ENCODE measurements around the gene LARGE1. TPM values are rescaled to one million over a fixed set of nuclear protein-coding genes. Genes with fewer than 3 reads are reported as not detected.

The LARGE1 gene
- total and polyA plus RNA-seq, 2 of the 8 experiments (the other 6 are each of a cell fraction or from before 2014, with no cell fraction given) = 43.7 to 83.0 TPM

DNA sequence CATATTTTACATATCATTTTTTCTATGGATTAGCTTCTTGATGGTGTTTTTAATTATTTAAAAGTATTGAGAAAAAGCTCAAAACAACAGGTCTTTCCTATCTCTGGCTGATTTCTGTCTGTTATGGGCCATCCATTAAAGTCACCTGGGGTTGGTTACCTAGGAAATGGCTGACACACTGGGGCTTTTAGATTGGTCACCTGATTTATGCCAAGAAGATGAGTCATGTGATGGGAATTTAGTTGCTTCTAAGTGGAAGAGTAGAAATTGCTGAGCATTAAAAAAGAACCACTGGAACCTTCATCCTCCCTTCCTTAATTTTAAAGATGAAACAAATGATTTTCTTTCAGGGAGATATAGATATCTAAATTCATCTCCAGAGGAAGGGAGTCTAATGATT lies 48.8 kb upstream of the LARGE1 start:
- CTCF ChIA-PET (ENCODE audit: partially characterized antibody) = no interaction called here
- POLR2A ChIA-PET (ENCODE audit: partially characterized antibody) = interaction anchor here (0.6 kb wide), 1 partner anchor 684 kb away, joined by 5 read pairs; no protein-coding TSS in a partner anchor

More for the DNA sequence above, 48.8 kb upstream of the LARGE1 start:
- no peak overlapping the region for H3K27ac ChIP-seq (ENCODE audit: low read depth, low read length)
- no peaks in the 10 kb centered on the region for H3K79me1 ChIP-seq (ENCODE audit: low read depth, low read length)
- no peak overlapping the region for H2AK5ac ChIP-seq (ENCODE audit: low read depth, low read length)
- no peak overlapping the region for H2BK120ac ChIP-seq (replicated peaks; ENCODE audit: low read depth, low read length)
- no peak overlapping the region for H2BK15ac ChIP-seq (ENCODE audit: low read length)
- TF ChIP-seq SP2 (IDR thresholded peaks at IDR 0.05; ENCODE audit: low read length) (no peak), JUND (IDR thresholded peaks at IDR 0.05; ENCODE audit: low read length) (peak; percentile 82; the same call in 1 of the 2 replicates), YY1 (IDR thresholded peaks at IDR 0.05; ENCODE audit: low read depth, low read length) (0 out of 2 replicates have a peak, but pooled peaks have one; percentile 19), RFX5 (IDR thresholded peaks at IDR 0.05; ENCODE audit: borderline replicate concordance, low read depth, low read length) (no peak)
- TF ChIP-seq, protein P1, sequence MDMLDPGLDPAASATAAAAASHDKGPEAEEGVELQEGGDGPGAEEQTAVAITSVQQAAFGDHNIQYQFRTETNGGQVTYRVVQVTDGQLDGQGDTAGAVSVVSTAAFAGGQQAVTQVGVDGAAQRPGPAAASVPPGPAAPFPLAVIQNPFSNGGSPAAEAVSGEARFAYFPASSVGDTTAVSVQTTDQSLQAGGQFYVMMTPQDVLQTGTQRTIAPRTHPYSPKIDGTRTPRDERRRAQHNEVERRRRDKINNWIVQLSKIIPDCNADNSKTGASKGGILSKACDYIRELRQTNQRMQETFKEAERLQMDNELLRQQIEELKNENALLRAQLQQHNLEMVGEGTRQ (IDR thresholded peaks at IDR 0.05; ENCODE audit: low read length) = peak; percentile 57
- 0 out of 7 replicates have a peak, but pooled peaks cover 0 to 1% (median 0%) of the 10 kb centered on the region in 4 experiments for H3K4me1 ChIP-seq (replicated peaks in 1 of 4; ENCODE audit: control insufficient read depth in 3 of 4, insufficient read depth in 4 of 4, low read length in 3 of 4)
- no peak overlapping the region for H3K56ac ChIP-seq (replicated peaks; ENCODE audit: insufficient read length, low read depth, low read length)
- H4K5ac ChIP-seq (ENCODE audit: insufficient read length, low read depth, low read length) = no peak overlapping the region
- no peak overlapping the region for H3K23ac ChIP-seq (ENCODE audit: insufficient read length)
- no peak overlapping the region for H2BK5ac ChIP-seq (ENCODE audit: low read depth, low read length)
- no peak overlapping the region for H3K4me2 ChIP-seq (ENCODE audit: insufficient read depth in 1 of 2, low read depth in 2 of 2, low read length in 2 of 2)
- no peaks in the 10 kb centered on the region for H3K36me3 ChIP-seq (ENCODE audit: control insufficient read depth in 2 of 4, insufficient read depth in 4 of 4, low read length in 3 of 4)
- H2BK20ac ChIP-seq (ENCODE audit: low read length) = no peak overlapping the region
- no peak overlapping the region for H3K18ac ChIP-seq (ENCODE audit: extremely low read depth, low read length)
- DNase-seq (ENCODE audit: low read depth in 1 of 2, low spot score in 2 of 2) (no peak), FAIRE-seq (no peak)
- H2AFZ ChIP-seq (ENCODE audit: low read length) = 0 out of 2 replicates have a peak overlapping the region, but pooled peaks have one; percentile 10
- H3K14ac ChIP-seq (ENCODE audit: insufficient read length) = no peak overlapping the region
- no peaks in the 10 kb centered on the region; a peak in 2 of 7 replicates for H3K27me3 ChIP-seq (replicated peaks in 1 of 4; ENCODE audit: control insufficient read depth in 3 of 4, extremely low read depth in 1 of 4, insufficient read depth in 3 of 4, low read length in 3 of 4)
- H4K20me1 ChIP-seq (replicated peaks in 1 of 2; ENCODE audit: control insufficient read depth in 1 of 2, insufficient read depth in 2 of 2, low read length in 2 of 2) = no peaks in the 10 kb centered on the region
- no peaks in the 10 kb centered on the region for H3K9me3 ChIP-seq (ENCODE audit: insufficient read depth in 2 of 2, low read depth in 1 of 2, low read length in 1 of 2)
- H2BK12ac ChIP-seq (ENCODE audit: low read depth, low read length) = no peak overlapping the region
- no peaks in the 10 kb centered on the region for H3K23me2 ChIP-seq (ENCODE audit: low read depth, low read length)
- no peak overlapping the region for H3K9ac ChIP-seq (replicated peaks in 1 of 4; ENCODE audit: extremely low read depth in 1 of 4, low read depth in 3 of 4, low read length in 3 of 4)
- H3K79me2 ChIP-seq (ENCODE audit: control insufficient read depth in 1 of 2, insufficient read depth in 2 of 2, low read length in 2 of 2) = no peaks in the 10 kb centered on the region
- no peak overlapping the region for H3K4ac ChIP-seq (replicated peaks; ENCODE audit: insufficient read length, low read depth, low read length)
- no peak overlapping the region for H3K4me3 ChIP-seq (ENCODE audit: extremely low read depth in 1 of 4, insufficient read depth in 2 of 4, low read depth in 3 of 4, low read length in 4 of 4)
- no peak overlapping the region for H4K8ac ChIP-seq (ENCODE audit: extremely low read depth, insufficient read depth, low read length)
- no peak overlapping the region for H4K91ac ChIP-seq (replicated peaks; ENCODE audit: insufficient read length, low read length)
